Measurements from ENCODE around the gene THSD4.

THSD4 gene

DNA sequence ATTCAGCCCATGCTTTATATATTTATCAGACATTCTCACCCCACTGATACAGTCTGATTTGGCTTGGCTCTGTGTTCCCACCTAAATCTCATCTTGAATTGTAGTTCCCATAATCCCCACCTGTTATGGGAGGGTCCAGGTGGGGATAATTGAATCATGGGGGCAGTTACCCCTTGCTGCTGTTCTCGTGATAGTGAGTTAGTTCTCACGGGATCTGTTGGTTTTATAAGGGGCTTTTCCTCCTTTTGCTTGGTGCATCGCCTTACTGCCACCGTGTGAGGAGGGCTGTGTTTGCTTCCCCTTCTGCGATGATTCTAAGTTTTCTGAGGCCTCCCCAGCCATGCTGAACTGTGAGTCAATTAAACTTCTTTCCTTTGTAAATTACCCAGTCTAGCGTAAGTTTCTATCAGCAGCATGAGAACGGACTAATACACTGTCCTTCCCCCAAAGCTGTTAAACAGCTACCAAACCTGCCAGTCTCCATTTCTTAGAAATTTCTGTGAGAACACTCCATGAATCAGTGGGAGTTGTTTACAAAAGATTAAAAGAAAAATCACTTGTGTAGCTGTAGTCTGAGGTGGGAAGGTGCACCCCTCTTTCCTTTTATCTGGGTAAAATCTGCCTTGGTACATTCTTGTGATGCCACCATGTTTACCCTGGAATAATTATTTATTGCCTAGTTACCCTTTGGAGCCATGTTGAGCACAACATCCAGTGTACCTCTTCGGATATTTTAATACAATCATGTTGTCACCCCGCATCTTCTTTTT, 160.5 kb downstream of the THSD4 start:
- TF ChIP-seq, protein P1, sequence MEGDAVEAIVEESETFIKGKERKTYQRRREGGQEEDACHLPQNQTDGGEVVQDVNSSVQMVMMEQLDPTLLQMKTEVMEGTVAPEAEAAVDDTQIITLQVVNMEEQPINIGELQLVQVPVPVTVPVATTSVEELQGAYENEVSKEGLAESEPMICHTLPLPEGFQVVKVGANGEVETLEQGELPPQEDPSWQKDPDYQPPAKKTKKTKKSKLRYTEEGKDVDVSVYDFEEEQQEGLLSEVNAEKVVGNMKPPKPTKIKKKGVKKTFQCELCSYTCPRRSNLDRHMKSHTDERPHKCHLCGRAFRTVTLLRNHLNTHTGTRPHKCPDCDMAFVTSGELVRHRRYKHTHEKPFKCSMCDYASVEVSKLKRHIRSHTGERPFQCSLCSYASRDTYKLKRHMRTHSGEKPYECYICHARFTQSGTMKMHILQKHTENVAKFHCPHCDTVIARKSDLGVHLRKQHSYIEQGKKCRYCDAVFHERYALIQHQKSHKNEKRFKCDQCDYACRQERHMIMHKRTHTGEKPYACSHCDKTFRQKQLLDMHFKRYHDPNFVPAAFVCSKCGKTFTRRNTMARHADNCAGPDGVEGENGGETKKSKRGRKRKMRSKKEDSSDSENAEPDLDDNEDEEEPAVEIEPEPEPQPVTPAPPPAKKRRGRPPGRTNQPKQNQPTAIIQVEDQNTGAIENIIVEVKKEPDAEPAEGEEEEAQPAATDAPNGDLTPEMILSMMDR (IDR thresholded peaks at IDR 0.05), result no peak

DNA sequence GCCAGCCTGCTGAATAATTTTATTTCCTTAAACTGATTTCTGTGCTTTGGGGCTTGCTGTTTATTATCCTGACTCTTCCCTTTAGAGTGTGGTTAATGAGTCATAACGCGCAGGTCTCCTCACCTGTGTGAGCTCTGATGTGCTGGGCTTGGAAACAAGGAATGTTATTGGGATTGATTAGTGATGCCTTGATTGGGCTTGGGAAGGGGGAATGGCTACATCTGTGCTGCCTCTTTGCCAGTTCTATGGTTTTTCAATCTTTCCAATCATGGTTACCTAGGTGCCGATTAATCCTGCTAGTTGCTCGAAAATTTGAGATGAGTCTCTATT, 161.0 kb downstream of the THSD4 start:
- TF ChIP-seq, protein P1 (IDR thresholded peaks at IDR 0.05), result no peak

GRCh38 chr15:71278989-71279756, 163.9 kb downstream of the THSD4 start:
- TF ChIP-seq, protein P1 (IDR thresholded peaks at IDR 0.05), result no peak

DNA sequence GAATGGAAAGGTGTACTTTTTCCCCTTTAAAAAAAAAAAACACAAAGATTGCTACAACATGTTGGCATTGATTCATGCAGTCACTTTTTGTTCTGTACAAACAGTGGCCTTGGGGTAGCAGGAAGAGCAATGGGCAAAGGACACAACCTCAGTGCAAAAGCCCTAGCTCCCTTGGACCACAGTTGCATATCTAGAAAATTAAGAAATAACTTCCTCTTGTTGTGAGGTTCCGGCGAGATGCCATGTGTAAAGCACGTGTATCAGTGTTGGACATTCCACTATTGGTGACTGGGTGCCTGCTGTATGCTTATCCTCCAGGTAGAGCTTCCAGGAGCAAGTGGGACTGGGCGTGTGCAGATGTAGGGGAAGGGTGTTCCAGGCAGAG, 164.5 kb downstream of the THSD4 start:
- TF ChIP-seq, protein P1 (IDR thresholded peaks at IDR 0.05), result no peak

GRCh38 chr15:71280206-71280605, 164.9 kb downstream of the THSD4 start:
- TF ChIP-seq, protein P1 (IDR thresholded peaks at IDR 0.05), result no peak

DNA sequence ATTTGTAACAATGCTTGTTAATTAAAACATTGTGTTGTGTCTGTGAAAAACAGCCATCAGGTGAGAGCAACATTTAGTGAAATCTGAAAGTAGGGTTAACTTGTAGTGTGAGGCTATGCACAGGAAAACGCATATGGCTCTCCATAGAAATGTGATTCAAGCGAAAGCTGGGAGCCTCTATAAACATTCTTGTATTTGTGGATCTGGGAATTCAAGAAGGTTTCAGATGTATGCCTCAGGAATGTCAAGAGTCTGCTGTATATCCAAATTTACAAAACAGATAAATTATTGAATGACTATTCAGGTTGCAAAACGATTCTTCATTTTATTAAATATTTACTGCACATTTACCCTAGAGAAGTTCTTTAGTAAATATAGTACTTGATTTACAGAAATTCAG, 166.0 kb downstream of the THSD4 start:
- TF ChIP-seq, protein P1 (IDR thresholded peaks at IDR 0.05), result no peak

DNA sequence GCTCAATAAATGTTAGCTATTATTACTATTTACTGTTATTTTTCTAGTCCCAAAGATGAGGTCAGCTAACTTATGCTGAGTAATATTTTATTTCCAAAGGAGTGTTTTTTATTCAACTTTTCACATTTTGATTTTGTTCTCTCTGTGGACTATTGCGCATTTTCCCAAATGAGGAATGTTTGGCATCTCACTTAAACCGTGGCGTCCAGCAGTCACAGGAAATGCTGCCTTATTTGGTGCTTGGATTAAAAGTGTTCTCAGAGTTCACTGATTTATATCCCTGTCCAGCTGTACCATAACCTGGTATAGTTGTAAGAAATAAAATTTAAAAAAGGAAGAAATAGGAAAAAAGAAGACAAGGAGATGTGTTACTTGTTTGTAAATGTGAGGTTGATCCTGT, 166.8 kb downstream of the THSD4 start:
- TF ChIP-seq, protein P1 (IDR thresholded peaks at IDR 0.05), result no peak

Measured in LNCAP (cell line).